Activated CD4-positive, alpha-beta T cell treated with anti-CD3 and anti-CD28 coated beads for 24 hours (primary cell): ENCODE measurements around the gene SMIM24.
"Not testable (repeated sequence)": the region's sequence is repeated elsewhere in the genome, so short reads cannot be mapped to it uniquely, and the experiment has no call there.

ENCODE experiments used
- DNase-seq, 2 donors: peaks; one replicate each; pipeline ENCODE4 v3.0.0-alpha.2; 2020; ENCODE audit warnings: low read depth in 2 of 2

SMIM24 gene

DNA sequence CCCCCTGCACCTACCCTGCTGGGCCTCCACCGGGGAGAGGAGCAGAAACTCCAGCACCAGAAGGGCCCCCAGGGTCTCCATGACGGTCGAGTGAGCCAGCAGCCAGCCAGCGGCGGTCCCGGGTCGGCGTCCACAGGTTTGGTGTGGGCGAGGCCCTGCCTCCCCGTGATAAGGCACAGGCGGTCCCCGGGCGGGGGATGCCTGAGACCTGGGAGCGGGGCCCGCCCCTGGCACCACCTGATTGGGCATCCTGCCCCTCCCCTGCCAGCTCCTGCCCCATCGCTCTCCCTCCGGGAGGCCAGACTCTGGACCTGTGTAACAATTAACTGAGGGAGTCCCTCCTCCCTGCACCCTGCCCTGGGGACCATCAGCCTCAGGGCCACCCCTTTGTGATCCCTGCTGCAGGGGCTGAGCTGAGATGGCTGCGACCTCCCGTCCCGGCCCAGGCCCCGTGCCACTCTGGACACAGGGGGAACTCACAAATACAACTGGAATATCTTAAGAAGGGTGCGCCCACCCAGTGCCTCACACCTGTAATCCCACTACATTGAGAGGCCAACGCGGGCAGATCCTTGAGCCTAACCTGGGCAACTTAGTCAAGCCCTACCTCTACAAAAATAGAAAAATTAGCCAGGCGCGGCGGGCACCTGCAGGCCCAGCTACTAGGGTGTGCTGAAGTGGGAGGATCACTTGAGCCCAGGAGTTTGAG, at the start of gene SMIM24:
TSS of gene SMIM24 (minus strand) at position 143 of the 709 bp plus-strand sequence. CDS start at position 81, 62 bp downstream.
- DNase-seq, result no peak

DNA sequence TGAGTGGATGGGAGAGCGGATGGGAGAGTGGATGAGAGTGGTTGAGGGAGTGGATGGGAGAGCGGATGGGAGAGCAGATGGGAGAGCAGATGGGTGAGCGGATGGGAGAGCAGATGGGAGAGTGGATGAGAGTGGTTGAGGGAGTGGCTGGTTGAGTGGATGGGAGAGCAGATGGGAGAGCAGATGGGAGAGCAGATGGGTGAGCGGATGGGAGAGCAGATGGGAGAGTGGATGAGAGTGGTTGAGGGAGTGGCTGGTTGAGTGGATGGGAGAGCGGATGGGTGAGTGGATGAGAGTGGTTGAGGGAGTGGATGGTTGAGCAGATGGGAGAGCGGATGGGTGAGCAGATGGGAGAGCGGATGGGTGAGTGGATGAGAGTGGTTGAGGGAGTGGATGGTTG, 49.0 kb upstream of the SMIM24 start:
- DNase-seq, result not testable (repeated sequence)

DNA sequence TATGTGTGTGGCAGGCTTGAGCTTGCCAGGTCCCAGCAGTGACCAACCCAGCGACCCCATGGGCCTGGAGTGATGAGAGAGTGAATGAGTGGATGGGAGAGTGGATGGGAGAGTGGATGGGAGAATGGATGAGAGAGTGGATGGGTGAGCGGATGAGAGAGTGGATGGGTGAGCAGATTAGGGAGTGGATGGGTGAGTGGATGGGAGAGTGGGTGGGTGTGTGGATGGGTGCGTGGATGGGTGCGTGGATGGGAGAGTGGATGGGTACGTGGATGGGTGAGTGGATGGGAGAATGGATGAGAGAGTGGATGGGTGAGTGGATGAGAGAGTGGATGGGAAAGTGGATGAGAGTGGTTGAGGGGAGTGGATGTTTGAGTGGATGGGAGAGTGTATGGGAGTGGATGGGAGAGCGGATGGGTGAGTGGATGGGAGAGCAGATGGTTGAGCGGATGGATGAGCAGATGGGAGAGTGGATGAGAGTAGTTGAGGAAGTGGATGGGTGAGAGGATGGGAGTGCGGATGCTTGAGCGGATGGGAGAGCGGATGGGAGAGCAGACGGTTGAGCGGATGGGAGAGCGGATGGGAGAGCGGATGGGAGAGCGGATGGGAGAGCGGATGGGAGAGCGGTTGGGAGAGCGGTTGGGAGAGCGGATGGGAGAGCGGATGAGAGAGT, 48.4 kb upstream of the SMIM24 start:
- DNase-seq, result no peak

DNA sequence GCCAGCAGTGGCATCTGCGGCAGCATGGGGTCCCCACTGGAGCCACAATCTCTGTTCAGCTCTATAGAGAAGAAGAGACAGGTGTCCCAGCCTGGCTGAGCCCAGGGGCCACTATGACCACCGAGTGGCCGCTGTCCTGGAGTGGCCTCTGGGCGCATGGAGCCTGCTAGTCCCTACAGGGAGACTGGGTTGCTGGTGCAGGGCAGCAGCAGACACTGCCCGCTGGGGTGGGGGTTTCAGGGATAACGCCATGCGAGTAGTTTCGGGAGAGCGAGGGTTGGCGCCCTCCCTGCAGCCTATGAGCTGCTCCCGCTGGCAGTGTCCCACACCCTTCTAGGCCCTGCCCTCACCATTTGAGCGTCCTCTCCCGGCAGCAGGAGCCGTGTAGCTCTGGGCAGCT, 47.8 kb upstream of the SMIM24 start:
- no peak for DNase-seq

DNA sequence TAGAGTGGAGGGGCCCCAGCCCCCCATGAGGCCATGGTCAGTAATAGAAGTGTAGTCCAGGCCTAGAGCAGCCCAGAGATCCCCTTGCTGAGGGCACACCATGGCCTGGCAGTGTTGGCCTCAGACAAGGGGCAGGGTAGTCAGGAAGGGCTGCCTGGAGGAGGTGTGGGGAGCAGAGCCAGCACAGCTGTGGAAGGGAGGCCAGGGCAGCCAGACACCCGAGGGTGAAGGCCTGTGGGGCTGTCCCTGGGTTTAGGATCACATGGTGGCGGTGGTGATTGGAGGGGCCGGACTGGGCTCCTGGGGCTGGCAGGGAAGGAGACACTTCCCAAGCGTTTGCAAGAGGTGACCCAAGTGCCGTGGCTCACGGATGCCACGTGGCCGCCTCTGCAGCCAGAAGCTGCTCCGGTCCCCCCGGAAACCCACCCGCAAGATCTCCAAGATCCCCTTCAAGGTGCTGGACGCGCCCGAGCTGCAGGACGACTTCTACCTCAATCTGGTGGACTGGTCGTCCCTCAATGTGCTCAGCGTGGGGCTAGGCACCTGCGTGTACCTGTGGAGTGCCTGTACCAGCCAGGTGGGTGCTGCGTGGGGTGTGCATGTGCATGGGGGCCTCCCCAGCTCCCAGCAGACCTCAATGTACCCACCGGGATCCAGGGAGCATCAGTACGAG, 47.0 kb upstream of the SMIM24 start:
- DNase-seq, result no peak

DNA sequence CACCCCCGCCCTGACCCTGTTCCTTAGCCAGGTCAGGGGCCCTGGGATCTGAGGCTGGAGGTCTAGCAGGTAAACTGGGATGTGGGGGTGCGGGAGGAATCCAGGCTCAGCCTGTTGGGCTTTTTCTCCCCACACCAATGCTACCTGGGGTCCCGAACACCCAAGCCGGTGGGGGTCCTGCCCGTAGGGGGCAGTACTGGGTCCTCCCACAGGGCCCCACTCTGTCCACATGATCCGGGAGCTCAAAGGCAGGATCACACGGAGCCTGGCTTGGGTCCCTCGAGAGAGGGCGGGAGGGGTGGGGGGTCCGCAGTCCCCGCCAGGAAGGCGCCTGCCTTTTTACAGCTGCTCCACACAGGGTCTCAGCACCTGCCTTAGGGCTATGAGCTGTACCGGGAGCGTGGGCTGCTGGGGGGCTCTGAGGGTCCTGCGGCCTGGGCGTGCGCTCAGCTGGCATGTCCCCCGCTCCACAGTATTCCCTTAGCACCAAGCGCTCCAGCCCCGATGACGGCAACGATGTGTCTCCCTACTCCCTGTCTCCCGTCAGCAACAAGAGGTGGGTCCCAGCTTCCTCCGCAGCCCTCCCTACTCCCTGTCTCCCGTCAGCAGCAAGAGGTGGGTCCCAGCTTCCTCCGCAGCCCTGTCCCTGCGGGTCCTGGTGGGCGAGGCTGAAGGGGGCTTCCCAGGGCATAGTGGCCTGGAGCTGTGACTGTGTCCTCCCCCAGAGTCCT, 46.3 kb upstream of the SMIM24 start:
- no peak for DNase-seq

DNA sequence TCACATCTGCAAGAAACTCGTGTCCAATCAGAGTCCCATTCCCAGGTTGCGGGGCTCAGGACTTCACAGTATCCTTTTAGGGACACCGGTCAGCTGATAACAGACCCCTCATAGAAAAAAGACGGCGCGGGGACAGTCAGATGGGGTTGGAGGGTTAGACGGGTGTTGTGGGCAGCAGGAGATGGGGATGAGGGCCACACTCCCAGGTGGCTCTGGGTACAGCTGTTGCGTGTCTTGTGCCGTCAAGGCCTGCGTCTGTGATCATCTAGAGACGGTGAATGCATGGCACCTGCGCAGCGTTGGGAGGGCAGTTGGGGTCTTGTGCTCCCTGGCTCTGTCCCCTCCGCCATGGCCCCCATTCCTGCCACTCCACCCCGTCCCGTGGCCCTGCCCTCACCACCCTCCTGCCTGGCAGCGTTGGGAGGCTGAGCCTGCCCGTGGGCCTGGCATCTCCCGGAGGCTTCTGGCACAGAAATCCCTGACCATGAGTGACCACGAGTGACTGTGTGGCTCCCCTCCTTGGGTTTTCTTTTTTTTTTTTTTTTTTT, 44.7 kb upstream of the SMIM24 start:
- DNase-seq, result no peak

DNA sequence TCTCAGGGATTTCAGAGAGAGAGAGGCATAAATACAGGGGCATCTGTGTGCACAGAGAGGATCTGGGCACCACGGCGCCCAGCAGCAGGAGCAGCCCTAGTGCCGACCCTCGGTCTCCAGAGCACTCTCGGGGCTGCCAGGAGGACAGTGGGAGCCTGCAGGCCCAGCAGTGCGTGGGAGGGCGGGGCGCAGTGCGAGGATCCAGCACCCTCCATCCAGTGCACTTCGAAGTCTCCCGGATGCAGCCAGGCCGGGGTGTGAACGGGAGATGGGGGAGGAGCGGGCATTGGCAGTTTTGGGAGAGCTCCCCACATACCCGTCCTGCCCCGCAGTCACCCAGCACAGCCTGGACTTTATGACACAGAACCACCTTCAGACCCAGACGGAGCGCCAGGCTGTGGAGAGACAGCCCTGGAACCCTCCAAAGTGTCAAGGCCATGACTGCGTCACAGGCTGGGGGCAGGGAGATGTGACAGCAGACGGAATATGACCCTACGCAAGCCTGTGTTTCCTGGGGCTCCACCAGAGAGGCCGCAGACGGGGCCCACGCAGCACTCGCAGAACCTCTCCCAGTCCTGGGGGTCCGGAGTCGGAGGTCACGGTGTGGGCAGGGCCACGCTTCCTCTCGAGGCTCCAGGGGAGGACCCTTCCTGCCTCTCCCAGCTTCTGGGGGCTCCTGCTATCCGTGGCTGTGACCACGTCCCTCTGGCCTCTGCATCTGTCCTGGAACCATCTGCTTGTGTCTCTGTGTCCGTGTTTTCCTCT, 43.9 kb upstream of the SMIM24 start:
- no peak for DNase-seq

DNA sequence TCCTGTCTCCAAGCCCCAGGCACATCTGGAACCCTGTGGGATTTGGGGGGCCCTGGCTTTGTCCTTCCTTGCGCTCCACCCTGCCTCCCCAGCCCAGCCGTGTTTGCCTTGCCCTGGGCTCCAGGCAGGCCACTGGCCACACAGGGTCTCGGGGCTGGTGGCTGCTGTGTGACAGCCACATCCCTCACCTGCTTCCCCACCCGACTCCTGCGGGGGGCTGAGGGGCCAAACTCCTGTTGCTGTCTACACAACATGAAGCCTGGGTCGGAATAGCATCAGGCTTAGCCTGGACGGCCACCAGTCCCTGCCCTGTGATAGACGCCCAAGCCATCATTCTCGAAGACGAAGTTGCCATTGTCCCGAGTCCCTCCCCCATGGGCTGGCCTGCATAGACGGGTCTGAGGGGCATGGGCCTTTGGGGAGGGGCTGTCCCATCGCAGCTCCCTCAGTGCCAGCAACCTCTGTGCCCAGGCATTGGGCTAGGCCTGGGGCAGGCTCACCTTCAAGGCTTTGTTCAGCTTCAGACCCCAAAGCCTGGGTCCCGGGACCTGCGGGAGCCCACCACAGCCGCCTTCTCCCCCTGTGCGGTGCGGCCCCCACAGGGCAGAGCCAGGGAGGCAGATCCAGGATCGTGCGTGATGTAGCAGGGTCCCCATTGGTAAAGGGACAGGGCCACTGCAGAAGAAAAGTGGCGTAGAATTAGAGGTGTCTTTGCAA, 43.2 kb upstream of the SMIM24 start:
- no peak for DNase-seq

DNA sequence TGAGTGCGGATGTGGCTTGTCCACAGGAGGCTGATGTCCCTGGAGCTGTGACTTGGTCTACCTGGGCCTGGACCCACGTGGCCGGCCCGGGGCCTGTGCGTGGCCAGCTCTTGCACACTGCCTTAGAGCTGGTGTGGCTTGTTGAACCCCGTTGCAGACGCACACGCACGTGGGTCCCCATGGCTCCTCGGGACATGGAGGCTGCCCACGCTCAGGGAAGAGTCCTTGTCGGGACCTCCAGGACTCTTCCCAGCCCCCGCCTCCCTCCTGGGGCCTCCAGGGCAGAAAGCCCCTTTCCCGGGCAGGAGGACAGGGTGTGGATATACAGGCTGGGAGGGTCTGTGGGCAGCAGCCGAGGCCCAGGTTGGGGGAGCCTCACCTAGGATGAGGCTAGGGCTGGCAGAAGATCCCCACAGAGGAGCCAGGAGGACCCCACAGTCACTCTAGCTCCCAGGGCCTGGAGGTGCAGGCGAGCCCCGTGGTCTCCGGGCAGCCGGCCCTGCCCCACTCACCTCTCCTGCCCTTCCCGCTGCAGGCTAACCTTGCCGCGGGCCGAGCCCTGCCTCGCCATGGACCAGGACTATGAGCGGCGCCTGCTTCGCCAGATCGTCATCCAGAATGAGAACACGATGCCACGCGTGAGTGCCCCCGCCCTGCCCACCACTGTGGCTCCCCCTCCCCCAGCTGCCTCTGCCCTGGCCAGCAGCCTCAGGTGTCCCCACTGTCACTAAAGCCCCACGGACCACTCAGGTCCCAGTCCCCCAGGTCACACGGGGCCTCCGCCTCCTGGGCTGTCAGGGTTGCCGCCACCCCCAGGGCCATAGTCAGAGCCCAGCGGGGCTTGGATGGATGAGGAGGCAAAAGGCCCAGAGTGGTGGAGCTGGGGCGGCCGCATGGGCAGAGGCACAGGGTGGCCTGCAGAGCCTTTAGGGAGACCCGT, 42.4 kb upstream of the SMIM24 start:
- no peak for DNase-seq

DNA sequence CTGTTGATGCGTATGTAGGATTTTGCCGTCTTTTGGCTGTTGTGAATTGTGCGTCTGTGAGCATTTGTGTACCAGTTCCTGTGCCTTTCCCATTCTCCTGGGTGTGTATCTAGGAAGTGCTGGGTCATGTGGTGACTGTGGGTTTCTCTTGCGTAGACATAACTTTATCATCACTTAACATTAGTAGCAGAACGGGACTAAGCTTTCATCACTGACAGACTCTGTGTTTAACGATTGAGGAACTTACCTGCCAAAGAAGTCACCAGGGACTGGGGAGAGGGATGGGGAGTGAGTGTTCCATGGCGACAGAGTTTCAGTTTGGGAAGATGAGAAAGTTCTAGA, 40.8 kb upstream of the SMIM24 start:
- DNase-seq, result no peak

DNA sequence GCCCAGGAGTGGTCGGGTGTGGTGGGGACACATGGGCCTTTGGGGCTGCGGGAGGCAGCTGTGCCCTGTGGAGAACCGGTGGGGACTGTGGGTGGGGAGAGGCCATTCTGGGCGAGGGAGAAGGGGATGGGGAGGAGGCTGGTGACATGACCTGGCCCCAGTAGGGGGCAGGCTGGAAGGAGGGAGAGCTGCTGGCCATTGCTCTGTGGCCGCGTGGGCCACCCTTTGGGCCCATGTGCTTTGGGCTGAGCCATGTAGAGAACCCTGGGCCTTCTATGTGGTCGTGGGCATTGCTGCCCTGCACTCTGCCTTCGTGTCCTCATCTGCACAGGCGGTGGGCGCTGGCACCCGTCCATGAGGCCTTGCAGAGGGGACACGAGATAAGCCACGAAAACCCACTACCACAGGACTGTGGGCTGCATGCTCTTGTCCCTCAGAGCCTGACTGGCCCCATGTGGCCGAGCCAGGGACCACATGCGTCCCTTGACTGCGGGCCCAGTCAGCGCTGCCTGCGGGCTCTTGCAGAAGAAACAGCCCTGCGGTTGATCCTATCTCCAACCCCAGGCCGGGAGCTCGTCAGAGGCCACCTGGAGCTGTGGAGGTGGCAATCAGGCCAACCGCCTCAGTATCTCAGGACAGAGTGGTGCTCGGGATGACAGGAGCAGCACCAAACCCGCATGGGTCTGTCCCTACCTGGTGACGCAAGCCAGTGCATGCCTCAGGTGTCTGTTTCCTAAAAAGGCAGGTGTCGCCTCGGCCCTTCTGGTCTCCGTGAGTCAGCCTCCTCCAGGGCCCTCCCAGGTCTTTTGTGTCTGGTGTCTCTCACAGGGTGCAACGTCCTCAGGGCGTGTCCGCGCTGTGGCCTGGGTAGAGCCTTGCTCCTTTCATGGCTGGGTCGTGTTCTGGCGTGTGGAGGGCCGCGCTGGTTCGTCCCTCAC, 40.1 kb upstream of the SMIM24 start:
- no peak for DNase-seq

DNA sequence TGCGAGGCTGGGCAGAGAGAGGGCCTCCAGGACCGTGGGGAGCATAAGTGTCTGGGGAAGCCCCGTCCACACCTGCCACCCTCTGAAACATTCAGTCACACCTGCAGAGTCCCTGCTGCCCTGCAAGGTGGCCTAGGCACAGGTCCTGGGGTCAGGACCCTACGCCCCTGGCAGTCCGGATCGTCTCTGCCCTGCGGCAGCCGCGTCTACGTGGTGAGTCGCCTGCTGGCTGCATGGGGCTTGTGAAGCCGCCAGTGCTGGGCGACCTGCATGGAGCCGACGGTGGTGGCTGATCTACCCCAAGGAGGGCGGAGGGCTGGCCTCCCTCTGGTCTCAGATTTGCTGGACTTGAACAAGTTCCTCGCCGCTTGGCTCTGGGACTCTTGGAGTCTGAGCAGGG, 38.8 kb upstream of the SMIM24 start:
- DNase-seq, result no peak

DNA sequence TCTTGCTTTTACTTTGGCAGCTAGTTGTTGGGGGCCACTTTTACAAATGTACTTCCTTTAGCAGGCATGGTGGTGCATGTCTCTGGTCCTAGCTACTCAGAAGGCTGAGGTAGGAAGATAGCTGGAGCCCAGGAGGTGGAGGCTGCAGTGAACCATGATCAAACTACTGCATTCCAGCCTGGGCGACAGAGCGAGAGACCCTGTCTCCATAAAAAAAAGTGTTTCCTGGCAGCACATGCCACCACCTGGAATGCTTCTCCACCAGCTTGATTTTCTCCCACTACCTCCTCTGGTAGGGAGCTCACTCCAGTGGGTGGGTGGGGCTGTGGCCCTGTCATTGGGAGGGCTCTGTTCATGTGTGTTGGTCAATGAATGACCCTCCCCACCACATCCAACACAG, 38.3 kb upstream of the SMIM24 start:
- no peak for DNase-seq

DNA sequence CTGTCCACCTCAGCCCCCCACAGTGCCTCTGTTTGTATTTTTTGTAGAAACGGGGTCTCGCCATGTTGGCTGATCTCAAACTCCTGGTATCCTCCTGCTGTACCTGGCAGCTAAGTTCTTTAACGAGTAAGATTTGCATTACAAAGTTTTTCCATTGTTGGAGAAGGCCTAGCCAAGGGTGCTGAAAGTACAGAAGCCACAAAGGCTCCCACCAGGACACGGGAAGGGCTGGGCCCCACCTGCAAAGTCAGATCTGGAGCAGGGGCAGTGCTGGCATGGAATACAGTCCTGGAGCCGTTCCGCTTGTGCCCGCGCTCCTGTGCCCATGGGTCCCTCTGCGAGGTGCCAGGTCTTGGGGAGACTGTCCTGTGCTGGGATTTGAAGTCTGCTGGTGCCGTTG, 37.9 kb upstream of the SMIM24 start:
- no peak for DNase-seq

DNA sequence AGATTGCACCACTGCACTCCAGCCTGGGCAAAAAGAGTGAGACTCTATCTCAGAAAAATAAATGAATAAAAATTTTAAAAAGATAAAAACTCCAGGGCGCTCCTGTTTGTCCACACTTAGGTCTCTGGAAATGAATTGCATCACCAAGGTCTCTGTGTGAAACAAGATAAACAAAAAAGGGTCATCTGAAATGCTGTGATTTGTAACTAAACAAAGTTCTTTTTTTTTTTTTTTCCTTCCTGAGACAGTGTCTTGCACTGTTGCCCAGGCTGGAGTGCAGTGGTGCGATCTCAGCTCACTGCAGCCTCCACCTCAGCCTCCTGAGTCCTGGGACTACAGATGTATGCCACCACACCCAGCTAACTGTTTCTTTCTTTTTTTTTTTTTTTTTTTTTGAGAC, 37.3 kb upstream of the SMIM24 start:
- no peak for DNase-seq

DNA sequence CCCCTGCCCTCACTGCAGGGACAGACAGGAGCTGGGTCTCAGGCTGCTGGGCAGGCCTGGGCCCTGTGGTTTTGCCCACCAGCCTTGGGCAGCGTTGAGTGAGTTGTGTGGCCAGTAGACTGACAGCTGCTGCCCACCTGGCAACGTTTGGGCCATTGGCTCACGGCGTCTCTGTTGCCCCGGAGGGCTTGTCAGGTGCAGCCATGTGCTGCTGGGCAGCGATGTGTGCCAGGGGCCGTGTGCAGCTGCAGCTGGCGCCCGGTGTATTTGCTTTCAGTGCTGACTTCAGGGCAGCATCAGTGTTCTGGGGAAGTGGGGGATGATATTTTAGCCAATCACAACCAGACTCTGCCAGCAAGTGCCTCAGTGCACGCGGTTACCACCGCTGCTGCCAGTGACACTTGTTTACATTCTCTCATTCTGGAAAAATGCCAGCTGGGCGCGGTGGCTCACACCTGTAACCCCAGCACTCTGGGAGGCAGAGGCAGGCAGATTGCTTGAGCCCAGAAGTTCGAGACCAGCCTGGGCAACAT, 36.4 kb upstream of the SMIM24 start:
- DNase-seq, result no peak

DNA sequence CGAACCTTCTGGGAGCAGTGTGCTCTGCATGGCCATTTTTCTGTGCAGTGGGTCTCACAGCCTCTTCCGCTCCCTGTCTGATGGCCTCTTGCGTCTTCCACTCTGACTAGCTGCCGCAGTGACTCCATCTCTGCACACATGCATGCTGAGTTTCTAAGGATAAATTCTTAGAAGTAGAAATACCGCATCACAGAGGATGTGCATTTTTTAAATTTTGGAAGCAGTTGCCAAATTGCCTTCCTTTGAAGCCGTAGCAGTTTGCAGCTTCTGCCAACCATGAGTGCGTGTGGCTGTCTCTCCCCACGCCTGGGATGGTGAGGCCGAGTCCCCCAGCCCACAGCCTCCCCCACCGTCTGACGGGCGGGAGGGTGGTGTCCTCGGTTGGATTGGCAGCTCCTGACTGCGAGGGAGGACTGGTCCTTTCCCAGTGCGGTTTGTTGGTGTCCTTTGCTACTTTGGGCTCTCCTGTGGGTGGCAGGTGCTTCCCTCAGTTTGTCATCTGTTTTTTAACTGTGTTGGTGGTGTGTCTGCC, 35.6 kb upstream of the SMIM24 start:
- DNase-seq, result no peak
